AML-193 (cell line): ENCODE measurements around the gene NUDT8.
"Not testable (repeated sequence)": the region's sequence is repeated elsewhere in the genome, so short reads cannot be mapped to it uniquely, and the experiment has no call there.

ENCODE experiments used
- DNase-seq, 2 experiments: peaks; one replicate each; lab custom pipeline; 2025; lab: John Stamatoyannopoulos, UW

The NUDT8 gene

GRCh38 chr11:67611704-67612587, 17.8 kb downstream of the NUDT8 start:
- no peak for DNase-seq

GRCh38 chr11:67611165-67611564, 18.6 kb downstream of the NUDT8 start:
- DNase-seq = no peak

- DNase-seq = no peak
Measured at GRCh38 chr11:67610302-67610868, 19.4 kb downstream of the NUDT8 start.

GRCh38 chr11:67609316-67609715, 20.4 kb downstream of the NUDT8 start:
- DNase-seq = no peak

- no peak for DNase-seq
Measured at GRCh38 chr11:67608486-67608885, 21.3 kb downstream of the NUDT8 start.

- DNase-seq = no peak
Measured at GRCh38 chr11:67607507-67607906, 22.2 kb downstream of the NUDT8 start.

GRCh38 chr11:67606492-67607295, 23.0 kb downstream of the NUDT8 start, which contains the start of gene NDUFV1:
Gene NDUFV1, plus strand, starts transcription at chr11:67606936. Its CDS starts 69 bp downstream, at chr11:67607005.
- peak; percentile 86 to 91 for DNase-seq

- DNase-seq = no peak
Measured at GRCh38 chr11:67606093-67606491, 23.6 kb downstream of the NUDT8 start.

- no peak for DNase-seq
Measured at GRCh38 chr11:67605231-67606011, 24.3 kb downstream of the NUDT8 start.

GRCh38 chr11:67604815-67605214, 24.9 kb downstream of the NUDT8 start:
- DNase-seq = no peak

- not testable (repeated sequence) for DNase-seq
Measured at GRCh38 chr11:67604119-67604518, 25.6 kb downstream of the NUDT8 start.

- DNase-seq = no peak
Measured at GRCh38 chr11:67601098-67601497, 28.6 kb downstream of the NUDT8 start.

- DNase-seq = peak; percentile 32 to 41
Measured at GRCh38 chr11:67600324-67601029, 29.3 kb downstream of the NUDT8 start.

- no peak for DNase-seq
Measured at GRCh38 chr11:67599149-67599548, 30.6 kb downstream of the NUDT8 start.

- not testable (repeated sequence) for DNase-seq
Measured at GRCh38 chr11:67597963-67598362, 31.8 kb downstream of the NUDT8 start.

GRCh38 chr11:67597458-67597857, 32.3 kb downstream of the NUDT8 start:
- DNase-seq = not testable (repeated sequence)

- no peak for DNase-seq
Measured at GRCh38 chr11:67596753-67597300, 32.9 kb downstream of the NUDT8 start.

GRCh38 chr11:67594480-67594879, 35.3 kb downstream of the NUDT8 start:
- DNase-seq = no peak

- DNase-seq = no peak
Measured at GRCh38 chr11:67593565-67593905, 36.2 kb downstream of the NUDT8 start.

GRCh38 chr11:67592880-67593564, 36.7 kb downstream of the NUDT8 start:
- DNase-seq = no peak
